ENCODE results near the gene PPP1R9B.

DNA sequence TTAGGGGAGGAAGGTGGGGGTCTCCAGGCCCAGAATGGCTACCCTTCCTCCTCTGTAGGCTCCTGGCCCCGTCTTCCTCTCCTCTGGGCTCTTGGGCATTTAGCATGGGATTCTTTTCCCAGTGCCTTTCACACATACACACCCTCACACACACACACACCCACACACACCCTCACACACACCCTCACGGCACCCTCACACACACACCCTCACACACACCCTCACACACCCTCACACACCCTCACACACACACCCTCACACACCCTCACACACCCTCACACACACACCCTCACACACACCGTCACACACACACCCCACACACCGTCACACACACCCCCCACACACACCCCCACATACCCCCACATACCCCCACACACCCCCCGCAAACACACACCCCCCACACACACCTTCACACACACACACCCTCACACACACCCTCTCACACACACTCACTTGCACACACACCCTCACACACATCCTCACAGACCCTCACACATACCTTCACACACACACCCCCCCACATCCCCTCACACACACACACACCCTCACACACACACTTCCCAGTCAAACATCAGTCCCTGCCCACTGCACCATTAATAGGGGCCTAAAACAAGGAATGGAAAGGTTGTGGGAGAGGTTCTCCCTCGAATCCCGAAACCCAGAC, 16.2 kb upstream of the PPP1R9B start:
- TF ChIP-seq ZNF274 (IDR thresholded peaks at IDR 0.05; ENCODE audit: low read depth, low read length), result no peak
- no peak for TF ChIP-seq SUZ12 (IDR thresholded peaks at IDR 0.05; ENCODE audit: extremely low read depth, insufficient read depth, insufficient read length)

All from NT2/D1 (cell line).